GM13977 (cell line): ENCODE measurements around the gene TMEM50A.
"Not testable (repeated sequence)": the region's sequence is repeated elsewhere in the genome, so short reads cannot be mapped to it uniquely, and the experiment has no call there.

ENCODE experiments used
- DNase-seq: peaks from one replicate; pipeline ENCODE4 v3.0.0; 2012; ENCODE audit warnings: low spot score
- in situ Hi-C: fragments of 300-500 bp; cut with MboI; formaldehyde crosslinking; loops from one replicate; pipeline ENCODE4 v1.12.0; 2022; ENCODE audit warnings: low sequenced_read_pairs, low pct_unique_long_range_greater_than_20kb, mixed read lengths, inconsistent platforms; ENCODE audit not compliant: unreplicated experiment
- TF ChIP-seq, protein P1 (sequence below): IDR thresholded peaks from 2 replicates; pipeline ENCODE4 v1.5.1; 2012; ENCODE audit warnings: mild to moderate bottlenecking, control low read depth; ENCODE audit not compliant: insufficient read depth; ENCODE audit errors: extremely low read depth, missing control alignments

TMEM50A gene

DNA sequence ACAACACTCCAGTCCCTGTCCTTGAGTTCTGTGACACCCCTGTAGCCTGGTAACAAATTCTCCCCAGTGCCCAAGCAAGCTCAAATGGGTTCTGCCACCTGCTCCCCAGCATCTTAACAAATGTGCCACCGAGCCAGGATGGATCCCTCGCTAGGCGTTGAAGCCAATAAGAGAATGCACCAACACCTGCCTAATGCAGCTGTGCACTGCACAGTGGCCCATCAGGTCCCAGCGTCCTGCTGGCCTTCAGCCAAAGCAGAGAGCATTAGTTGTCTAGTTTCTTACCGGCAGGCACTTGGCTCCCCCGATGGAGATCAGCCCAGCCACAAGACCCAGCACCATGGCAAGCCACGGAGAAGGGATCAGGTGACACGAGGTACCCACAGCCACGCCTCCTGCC lies 50.6 kb downstream of the TMEM50A start:
- not testable (repeated sequence) for DNase-seq

GRCh38 chr1:25389721-25390120 lies 51.6 kb downstream of the TMEM50A start:
- in situ Hi-C loops, DNase-seq: not testable (repeated sequence)

More for the DNA sequence above, 50.6 kb downstream of the TMEM50A start:
- in situ Hi-C loops: not testable (repeated sequence)

GRCh38 chr1:25392841-25393240 lies 54.7 kb downstream of the TMEM50A start:
- TF ChIP-seq, protein P1, sequence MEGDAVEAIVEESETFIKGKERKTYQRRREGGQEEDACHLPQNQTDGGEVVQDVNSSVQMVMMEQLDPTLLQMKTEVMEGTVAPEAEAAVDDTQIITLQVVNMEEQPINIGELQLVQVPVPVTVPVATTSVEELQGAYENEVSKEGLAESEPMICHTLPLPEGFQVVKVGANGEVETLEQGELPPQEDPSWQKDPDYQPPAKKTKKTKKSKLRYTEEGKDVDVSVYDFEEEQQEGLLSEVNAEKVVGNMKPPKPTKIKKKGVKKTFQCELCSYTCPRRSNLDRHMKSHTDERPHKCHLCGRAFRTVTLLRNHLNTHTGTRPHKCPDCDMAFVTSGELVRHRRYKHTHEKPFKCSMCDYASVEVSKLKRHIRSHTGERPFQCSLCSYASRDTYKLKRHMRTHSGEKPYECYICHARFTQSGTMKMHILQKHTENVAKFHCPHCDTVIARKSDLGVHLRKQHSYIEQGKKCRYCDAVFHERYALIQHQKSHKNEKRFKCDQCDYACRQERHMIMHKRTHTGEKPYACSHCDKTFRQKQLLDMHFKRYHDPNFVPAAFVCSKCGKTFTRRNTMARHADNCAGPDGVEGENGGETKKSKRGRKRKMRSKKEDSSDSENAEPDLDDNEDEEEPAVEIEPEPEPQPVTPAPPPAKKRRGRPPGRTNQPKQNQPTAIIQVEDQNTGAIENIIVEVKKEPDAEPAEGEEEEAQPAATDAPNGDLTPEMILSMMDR: no peak
- in situ Hi-C loops: no loop called here

DNA sequence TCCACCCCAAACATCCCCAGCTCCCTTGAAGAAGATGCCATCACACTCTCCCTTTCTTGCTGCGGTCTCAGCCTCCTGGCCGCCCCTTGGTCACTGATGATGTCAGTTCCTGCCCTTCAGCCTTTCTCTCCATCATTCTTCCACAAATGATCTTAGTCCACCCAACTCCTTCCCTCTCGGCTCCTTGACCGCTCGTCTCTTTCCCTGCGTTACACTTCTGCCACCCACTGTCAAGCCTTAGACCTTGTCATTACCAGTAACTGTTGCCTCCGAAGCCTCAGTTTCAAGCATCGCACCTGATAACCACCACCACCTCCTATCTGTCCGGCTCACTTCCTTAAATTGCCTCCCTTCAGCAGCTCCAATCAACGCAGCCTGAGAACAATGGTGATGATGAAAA lies 59.4 kb downstream of the TMEM50A start:
- DNase-seq, in situ Hi-C loops: not testable (repeated sequence)

More at GRCh38 chr1:25392841-25393240, 54.7 kb downstream of the TMEM50A start:
- no peak for DNase-seq

DNA sequence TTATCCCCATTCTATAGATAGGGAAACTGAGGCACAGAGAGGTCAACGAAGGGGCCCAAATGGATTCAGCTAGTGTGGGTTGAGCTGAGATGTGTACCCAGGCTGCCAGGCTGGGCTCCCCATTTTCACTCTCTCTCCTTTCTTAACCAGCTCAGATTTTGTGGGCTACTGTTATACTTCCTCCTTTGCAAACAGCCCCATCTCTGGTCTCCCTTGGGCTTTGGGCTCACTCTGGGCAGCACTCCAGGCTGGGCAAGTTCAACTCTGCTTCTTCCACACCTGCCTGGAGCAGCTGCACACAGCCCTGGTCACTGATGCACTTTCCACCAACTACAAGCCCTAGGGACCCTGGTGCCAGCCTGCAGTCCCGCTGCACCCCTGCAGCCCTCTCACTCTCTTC lies 59.9 kb downstream of the TMEM50A start:
- in situ Hi-C loops, DNase-seq: not testable (repeated sequence)

- DNase-seq, in situ Hi-C loops: not testable (repeated sequence)
- TF ChIP-seq, protein P1: peak; percentile 15
These were observed 65.0 kb downstream of the TMEM50A start for GRCh38 chr1:25402947-25403803.

GRCh38 chr1:25405731-25406305 lies 67.7 kb downstream of the TMEM50A start:
- in situ Hi-C loops, DNase-seq: not testable (repeated sequence)

DNA sequence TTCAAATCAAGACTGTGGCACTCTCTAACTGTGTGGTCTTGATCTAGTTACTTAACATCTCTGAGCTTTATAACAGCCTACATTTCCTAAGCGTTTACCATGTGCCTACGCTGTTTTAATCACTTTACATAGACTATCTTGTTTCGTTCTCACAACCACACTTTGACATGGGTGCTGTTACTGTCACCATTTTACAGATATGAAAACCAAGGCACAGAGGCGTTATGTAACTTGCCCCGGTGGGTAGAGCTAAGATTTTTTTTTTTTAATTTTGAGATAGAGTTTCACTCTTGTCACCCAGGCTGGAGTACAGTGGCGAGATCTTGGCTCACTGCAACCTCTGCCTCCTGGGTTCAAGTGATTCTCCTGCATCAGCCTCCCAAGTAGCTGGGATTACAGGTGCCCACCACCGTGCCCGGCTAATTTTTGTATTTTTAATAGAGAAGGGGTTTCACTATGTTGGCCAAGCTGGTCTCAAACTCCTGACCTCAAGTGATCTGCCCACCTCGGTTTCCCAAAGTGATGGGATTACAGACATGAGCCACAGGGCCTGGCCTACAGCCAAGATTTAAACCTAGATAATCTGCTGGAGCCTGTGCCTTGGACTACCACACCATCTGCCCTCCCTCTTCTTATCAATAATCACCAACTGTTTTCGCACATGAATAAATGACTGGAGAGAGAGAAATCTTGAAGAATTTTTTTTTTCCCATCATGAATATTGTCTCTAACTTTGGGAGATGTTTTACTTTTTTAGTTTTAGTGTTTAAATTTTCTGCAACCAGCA lies 71.7 kb downstream of the TMEM50A start:
- DNase-seq, in situ Hi-C loops: not testable (repeated sequence)
